GM21526 (cell line): ENCODE results near the gene DCHS2.

Experiments used
- ATAC-seq: cut with Tn5 transposase; IDR thresholded peaks from one replicate; pipeline ENCODE4 v1.9.1; 2021; ENCODE audit warnings: moderate library complexity; ENCODE audit not compliant: unreplicated experiment, low FRiP score

DCHS2 gene

GRCh38 chr4:154406018-154406795 is 85.4 kb downstream of the DCHS2 start:
- peak; percentile 99 for ATAC-seq

GRCh38 chr4:154399259-154399974 is 92.2 kb downstream of the DCHS2 start:
- ATAC-seq: no peak

GRCh38 chr4:154390324-154390723 is 101.3 kb downstream of the DCHS2 start:
- no peak for ATAC-seq

GRCh38 chr4:154389148-154389547 is 102.5 kb downstream of the DCHS2 start:
- ATAC-seq: no peak

GRCh38 chr4:154384012-154384411 is 107.6 kb downstream of the DCHS2 start:
- no peak for ATAC-seq

- no peak for ATAC-seq
Measured at GRCh38 chr4:154376486-154376885, 115.1 kb downstream of the DCHS2 start.

DNA sequence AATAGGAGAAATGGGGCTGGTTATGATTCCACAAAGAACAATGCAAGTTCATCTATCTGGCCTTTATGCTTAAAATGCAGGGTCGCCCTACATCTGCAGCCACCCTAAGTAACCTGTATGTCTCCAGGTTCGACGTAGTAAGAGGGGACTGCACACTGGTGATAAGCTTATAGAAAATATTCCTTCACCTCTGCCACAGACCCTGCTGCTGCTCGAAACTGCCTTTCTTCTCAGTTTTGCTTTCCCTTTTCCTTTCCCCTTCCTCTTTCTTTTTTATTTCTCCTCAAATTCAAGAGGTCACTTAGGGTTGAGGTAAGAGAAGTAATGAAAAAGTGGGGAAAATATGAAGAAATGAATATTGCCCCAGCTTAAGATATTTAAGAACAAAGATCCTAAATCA is 123.5 kb downstream of the DCHS2 start:
- ATAC-seq: no peak

GRCh38 chr4:154367659-154368058 is 123.9 kb downstream of the DCHS2 start:
- no peak for ATAC-seq

GRCh38 chr4:154366956-154367355 is 124.6 kb downstream of the DCHS2 start:
- ATAC-seq: no peak

DNA sequence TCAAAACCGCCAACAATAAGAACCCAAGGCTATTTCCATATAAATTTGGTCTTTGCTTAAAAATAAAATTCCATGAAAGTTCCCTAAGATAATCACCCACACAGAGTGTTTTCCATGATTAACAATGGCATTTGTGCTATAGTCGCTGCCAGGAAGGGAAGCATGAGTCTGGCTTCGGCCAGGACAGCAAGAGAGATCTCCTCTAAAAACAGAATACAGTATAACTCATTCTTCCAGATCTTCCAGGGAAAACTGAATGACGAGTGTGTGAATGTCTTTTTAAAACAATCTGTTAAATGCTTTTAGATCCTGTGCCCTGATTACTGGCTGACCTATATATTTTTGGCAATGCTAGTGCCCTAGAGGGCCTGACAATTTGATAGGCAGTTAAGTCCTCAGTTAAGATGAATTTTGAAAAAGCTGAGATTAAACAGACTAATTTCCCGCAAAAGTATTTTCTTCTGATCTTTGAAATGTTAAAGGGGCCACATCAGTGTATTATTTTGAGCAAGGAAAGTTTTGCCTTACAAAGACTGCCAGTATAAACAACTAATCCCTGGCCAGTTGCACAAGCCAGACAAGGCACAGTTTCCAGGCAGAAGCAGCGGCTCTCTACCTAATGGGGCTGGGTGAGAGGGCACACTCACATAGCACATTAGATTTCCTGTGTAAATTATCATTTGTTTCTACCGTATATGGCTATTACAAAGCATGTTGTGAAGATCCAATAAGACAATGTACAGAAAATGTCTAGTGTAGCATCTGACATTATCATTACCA is 127.3 kb downstream of the DCHS2 start:
- no peak for ATAC-seq

DNA sequence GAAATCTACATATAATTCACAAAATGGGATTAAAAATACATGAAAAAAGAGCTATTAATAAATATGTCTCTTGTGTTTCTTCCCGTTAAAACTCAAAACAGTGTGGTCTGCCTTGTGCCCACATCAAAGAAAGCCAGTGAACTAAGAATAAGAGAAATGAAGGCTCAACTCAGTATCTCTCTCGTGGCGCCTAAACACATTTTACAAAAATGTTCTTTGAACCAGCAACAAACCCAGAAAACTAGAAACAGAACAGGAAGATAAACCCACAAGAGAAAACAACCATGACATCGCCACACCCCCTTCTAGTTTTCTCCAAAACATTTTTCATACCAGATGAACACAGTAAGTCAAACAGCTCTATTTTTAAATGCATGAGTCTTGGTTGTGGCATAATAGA is 130.1 kb downstream of the DCHS2 start:
- ATAC-seq: peak; percentile 67

DNA sequence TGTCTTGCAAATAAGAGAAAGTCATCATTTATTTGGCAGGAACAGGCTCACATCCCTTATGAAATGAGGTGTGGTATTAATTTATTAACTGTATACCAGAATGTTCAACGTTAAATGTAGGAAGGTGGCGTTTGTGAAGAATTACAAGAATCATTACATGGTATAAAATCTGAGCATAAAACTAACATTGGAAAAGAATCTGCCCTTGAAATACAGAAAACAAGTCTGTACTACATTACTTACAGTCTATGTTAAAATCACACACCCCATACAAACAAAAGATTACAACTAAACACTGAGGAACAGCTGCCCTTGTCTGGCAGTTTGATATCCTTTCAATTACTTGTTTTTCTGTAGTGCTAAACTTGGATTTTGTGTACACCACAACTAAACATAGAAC is 131.1 kb downstream of the DCHS2 start:
- ATAC-seq: no peak

DNA sequence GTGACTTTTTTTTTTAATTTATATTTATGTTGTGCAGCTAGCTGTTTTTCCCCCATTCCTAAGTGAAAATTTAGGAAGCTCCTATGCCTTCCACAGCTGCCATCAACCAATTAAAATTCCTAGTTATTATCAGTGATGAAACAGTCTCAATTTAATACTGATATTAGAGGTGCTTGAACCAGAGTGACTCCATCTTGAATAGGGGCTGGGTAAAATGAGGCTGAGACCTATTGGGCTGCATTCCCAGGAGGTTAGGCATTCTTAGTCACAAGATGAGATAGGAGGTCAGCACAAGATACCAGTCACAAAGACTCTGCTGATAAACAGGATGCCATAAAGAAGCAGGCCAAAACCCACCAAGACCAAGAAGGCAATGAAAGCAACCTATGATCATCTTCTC is 136.7 kb downstream of the DCHS2 start:
- ATAC-seq: no peak

DNA sequence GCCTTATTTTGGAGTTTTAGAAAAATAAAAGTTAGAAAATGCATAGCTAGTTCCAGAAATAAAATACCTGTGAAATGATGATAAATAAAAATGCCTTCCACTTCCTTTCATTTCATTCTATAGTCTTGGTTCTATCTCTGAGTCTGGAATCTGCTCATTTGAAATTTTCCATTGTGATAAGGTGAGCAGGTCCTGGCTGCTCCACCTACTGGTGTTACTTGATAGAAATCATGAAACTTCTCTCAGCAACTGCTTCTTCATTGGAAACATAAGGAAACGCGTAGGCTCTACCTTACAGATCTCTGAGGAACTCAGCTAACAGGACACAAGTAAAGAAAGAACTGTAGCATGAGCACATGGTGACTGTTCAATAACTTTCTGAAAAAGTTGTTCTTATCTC is 141.8 kb downstream of the DCHS2 start:
- ATAC-seq: no peak

DNA sequence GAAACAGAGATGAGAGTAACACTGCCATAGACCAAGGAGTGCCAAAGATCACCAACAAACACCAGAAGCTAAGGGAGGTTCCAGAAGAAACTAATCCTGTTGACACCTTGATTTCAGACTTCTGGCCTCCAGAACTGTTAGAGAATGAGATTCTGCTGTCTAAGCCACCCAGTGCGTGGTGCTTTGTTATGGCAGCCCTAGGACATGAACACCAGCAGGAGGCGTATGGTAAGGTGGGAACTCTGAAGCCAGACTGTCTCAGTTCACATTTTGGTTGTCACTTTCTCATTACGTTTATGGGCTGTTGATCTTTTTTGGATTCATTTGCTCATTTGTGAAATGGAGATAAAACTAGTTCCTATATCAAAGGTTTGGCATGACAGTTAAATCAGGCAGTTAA is 142.9 kb downstream of the DCHS2 start:
- ATAC-seq: no peak

DNA sequence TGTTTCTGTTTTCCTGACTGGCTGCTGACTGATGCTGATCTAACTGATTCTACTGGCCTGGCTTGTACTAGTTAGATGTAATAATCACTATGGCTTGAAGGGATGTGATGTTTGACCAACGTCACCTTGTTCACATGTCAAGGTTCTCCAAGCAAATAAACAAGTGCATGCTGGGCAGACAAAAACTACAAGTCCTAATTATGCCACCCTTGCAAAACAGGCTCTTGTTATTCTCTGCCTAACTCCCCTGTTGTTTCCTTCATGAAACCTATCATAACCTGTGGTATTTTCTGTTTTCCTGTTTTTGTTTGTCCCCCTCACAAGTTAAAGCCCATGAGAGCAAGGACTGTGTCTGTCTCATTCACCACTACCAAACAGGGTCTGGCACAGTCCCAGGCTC is 146.2 kb downstream of the DCHS2 start:
- no peak for ATAC-seq

- ATAC-seq: no peak
Measured at GRCh38 chr4:154344686-154345085, 146.9 kb downstream of the DCHS2 start.

DNA sequence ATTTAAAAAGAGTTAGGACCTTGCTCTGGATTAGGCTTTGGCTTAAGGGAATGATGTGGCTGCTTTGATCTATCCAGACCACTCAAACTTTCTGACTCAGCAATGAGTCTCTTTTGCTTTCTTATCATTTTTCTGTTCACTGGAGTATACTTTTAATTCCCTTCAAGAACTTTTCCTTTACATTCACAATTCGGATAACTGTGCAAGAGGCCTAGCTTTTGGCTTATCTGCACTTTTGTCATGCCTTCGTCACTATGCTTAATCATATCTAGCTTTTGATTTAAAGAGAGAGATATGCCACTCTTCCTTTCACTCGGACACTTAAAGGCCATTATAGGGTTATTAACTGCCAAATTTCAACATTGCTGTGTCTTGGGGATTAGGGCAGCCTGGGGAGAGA is 147.9 kb downstream of the DCHS2 start:
- ATAC-seq: no peak

GRCh38 chr4:154341448-154341847 is 150.2 kb downstream of the DCHS2 start:
- ATAC-seq: no peak

DNA sequence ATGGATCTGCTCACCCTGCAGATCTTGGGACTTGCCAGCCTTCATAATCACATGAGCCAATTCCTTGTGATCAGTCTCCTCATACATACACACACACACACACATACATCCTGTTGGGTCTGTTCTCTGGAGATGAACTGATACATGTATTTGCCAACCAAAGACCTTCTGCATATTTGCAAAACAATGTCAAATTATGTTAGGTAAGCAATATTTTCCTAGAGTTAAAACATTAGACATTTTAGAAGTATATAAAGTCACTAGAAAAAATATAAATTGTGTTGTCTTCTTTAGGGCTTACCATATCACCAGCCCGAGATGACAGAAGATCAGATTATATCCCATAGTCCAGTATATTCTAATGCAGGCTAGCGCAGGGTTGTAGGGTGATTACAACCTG is 156.0 kb downstream of the DCHS2 start:
- ATAC-seq: no peak

GRCh38 chr4:154332681-154333421 is 158.7 kb downstream of the DCHS2 start:
- ATAC-seq: peak; percentile 91
